GM19043 (cell line): ENCODE data around the gene STRBP.
"Not testable (repeated sequence)": the region's sequence is repeated elsewhere in the genome, so short reads cannot be mapped to it uniquely, and the experiment has no call there.

Experiments
- ATAC-seq: cut with Tn5 transposase; IDR thresholded peaks from one replicate; pipeline ENCODE4 v1.9.1; 2021; ENCODE audit warnings: low read depth; ENCODE audit not compliant: unreplicated experiment

Gene STRBP

DNA sequence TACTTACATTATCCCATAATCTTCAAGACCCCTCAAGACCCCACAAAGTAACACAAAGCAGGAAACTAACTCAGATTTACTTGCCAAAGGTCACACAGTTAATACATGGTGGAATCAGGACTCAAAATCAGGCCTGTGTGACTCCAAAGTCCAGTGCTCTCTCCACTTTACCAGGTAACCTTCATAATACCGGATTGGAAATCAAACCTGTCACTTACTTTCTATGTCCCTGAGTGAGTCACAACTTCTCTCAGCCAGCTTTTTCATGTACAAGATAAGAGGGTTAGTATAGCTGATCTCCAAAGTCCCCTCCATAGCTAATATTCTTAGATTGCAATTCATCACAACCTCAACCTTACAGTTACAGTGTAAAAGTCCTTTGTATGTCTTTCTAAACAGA is 17.1 kb downstream of the STRBP start:
- ATAC-seq: no peak

DNA sequence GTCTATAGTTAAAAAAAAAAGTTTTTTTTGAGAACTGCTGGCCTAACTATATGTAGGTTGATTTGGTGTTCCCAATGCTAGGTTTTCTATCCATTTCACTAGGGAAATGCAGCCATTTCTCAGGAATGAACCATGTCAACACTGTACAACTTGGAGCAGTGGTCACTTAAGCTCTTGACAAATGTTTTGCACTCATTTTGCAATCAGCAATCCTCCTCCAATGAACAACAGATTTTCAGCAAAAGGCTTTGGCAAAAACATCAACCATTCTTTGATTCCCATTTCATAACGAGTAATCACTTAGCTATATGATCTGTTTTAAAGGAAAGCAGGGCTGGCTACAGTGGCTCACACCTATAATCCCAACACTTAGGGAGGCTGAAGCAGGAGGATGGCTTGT is 17.9 kb downstream of the STRBP start:
- no peak for ATAC-seq

DNA sequence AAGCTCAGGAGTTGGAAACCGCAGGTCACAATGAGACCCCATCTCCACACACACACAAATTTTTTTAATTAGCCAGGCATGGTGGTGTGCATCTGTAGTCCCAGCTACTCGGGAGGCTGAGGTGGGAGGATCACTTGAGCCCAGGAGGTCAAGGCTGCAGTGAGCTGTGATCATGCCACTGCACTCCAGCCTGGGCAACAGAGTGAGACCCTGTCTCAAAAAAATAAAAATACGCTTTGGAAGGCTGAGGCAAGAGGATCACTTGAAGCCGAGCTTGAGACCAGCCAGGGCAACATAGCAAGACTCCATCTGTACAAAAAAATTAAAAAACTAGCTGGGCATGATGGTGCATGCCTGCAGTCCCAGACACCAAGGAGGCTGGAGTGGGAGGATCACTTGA is 19.2 kb downstream of the STRBP start:
- not testable (repeated sequence) for ATAC-seq

DNA sequence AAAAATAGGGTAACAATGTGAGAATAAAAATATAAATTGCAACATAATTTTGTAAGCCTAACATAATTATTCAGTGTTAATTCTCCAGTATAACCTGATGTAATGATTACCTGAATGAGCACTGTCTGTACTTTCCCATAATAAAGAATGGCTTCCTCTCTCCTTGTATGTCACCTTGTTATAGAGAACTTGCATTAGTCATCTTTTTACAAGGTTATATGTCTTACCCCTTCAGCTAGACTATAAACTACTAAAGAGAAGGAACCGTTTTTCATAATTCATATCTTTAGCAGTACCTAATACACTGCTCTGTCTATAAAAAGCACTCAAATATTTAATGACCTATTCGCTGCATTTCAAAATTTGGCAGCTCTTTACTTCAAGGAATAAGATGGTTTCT is 19.8 kb downstream of the STRBP start:
- no peak for ATAC-seq

DNA sequence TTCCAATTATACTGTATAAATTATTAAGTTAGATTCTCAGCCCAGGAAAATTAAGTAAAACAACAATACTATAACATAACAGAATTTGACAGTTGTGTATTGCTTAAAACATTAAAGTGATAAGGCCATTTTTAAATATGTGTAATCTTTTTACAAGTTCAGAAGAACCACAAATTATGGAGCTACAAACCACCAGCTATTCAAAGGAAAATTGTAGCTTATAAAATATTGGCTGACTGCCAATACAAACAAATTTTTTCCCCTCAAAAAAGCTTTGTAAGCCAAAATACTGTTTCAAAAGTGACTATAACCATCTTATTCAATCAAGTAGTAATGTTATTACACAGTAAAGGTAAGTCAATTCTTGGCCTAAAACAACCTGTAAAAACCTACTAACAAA is 21.9 kb downstream of the STRBP start:
- no peak for ATAC-seq

DNA sequence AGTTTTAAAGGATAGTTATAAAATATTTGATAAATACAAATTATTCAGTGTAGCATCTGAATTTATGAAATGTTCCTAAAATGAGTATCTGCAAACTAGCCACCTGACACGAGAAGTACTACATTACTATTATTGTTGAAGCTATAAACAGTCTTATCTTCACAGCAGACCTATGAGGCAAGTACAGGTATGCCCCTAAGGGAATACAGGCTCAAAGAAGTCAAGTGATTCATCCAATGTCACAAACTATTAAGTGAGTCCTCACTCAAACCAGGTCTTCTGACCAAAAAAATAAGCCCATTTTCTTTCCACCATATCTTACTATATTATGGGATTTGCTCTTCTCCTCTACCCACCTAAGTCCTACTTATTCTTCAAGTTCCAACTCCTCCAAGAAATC is 28.7 kb downstream of the STRBP start:
- no peak for ATAC-seq

DNA sequence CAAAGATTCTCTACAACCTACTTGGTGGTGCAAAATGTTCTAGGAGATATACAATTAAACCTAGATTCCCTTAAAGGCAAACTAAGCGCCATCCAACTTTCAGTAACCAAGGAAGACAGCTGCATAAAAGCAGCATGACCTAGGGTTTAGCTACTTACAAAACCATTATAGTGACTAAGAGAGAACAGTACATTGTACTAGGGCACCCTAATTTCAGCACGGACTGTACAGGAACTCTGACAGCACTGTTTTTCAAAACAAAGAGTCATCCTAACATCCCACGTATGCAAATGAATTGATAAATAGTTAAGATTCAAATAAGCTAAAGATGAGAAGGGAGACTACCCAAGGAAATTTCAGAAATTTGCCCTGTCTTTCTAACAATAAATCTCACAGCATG is 30.0 kb downstream of the STRBP start:
- ATAC-seq: no peak

DNA sequence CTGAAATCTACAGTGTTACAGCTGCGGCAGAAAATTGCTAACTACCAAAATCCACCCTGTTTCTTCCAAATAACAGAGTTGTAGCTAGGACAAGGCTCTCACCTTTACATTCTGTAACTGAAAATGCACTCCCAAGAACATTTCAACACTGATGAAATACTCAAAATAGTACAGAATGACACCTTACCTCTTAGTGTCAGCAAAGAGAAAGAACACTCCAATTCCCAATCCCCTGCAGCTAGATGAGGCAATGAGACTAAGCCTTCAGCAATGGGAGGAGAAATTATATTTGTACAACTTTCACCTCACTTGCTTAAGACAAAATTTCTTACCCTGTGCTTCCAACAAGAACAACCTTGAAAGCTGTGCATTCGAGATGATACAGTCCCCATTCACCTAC is 31.2 kb downstream of the STRBP start:
- ATAC-seq: no peak

DNA sequence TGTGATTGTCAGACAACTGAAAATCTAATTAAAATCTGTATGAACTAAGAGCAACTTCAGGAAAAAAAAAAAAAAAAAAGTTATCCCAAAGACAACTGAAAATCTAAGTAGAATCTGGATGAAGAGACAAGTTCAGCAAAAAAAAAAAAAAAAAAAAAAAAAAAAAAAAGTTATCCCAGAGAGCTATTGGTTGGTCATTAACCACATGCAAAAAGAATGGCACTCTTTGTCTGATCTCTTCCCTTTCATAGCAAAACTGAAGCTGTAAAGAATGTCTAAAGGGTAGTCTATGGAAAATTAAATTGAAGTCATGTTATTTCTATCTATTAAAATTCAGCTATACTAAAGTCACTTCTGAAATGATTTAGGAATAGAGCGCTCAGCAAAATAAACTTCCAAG is 32.9 kb downstream of the STRBP start:
- ATAC-seq: no peak

DNA sequence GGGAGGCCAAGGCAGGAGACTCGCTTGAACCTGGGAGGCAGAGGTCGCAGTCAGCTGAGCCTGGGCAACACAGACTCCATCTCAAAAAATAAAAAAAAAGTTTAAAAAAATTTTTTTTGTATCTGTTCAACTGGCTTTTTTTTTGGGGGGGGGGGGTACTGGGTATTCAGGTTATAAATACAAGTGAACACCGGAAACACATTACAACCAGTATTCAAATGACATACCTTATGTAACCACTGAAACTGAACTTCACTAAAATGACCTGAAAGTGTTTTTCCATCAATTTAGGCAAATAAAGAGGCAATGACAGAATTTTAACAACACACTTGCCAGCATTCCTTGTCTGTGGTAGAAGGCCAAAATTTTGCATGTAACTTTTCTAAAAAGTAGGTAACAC is 33.5 kb downstream of the STRBP start:
- peak; percentile 61 for ATAC-seq

DNA sequence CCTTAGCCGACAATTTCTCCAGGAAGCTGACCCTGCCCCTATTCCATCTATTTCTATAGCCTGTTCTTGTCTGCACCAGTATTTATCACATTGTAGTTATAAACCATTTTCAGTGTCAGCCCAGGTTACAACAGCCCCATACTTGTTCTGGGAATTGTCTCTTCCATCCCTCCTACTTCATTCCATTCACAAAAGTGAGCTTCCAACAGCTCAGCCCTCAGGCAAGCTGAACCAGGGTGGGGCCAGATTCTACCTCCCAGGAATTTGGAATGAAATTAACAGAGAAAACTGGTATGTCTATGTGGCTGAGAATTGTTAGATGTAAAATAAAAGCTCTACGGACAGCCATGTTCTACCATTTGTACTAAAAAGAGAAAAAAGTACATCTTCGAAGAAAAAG is 36.1 kb downstream of the STRBP start:
- ATAC-seq: no peak

DNA sequence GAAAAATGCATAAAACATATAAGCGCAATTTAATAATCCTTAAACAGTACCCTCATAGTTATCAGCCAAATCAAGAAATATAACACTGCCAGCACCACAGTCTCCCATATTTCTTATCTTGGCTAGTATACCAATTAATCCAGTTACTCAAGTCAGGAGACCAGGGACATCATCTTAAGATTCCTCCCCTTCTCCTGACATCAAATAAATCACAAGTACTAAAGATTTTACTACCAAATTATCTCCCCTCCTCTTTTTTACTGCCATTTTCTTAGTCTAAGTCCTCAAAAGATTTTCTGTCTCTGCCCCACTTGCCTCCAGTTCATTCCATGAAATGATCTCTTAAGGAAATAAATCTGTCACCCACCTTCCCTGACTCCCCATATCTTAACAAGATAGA is 37.0 kb downstream of the STRBP start:
- no peak for ATAC-seq

DNA sequence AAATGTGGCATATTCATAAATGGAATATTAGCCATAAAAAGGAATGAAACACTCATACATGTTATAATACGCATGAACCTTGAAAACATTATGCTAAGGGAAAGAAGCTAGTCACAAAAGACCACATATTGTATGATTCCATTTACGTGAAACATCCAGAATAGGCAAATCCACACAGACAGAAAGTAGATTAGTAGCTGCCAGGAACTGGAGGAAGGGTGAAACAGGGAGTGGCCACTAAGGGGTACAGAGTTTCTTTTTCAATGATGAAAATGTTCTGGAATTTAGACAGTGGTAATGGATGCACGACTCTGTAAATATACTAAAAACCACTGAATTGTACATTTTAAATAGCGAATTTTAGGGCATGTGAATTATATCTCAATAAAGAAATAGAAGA is 39.4 kb downstream of the STRBP start:
- no peak for ATAC-seq

DNA sequence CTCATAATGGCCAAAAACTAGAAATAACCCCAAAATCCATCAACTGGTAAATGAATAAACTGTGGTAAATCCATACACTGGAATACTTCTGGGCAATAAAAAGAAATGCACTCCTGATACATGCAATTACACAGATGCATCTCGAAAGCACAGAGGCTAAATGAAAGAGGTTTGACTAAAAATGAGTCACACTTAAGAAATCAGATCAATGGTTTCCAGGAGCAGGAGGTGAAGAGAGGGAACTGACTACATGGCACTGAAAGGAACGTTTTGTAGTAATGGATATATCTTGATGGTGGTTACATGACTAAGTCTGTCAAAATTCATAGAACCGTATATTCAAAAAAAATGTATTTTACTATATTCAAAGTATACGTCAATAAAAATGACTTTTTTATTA is 42.4 kb downstream of the STRBP start:
- ATAC-seq: no peak

DNA sequence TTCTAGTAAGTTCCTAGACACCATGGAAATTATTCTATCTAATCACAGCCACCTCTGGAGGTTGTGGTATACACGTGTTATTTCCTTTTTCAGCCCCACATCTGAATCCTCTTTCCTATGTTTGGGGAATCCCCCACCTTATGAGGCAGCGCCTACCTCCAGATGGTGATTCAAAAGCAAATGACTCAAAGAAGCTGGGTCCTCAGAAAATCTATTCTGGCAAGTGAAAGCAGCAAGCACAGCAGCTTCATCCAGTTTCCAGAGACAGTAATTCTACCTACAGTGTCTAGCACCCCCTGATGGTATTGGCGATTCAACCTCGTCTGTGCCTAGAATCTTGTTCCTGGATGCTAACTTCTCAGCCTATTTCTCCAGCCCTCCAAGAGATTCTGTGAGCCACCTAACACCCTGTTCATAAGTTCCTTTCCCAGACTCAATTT is 43.0 kb downstream of the STRBP start:
- ATAC-seq: peak; percentile 85

DNA sequence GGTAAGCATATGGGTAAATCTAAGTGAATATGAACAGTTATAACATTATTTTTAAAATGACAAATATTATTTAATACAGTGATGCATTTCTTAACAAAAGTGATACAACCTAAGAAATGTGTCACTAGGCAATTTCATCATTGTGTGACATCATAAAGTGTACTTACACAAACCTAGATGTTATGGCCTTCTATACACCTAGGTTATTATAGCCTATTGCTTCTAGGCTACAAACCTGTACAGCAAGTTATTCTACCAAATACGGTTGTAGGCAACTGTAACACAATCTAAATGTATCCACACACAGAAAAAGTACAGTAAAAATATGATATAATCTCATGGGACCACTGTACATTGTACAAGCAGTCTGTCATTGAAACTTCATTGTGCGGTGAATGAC is 48.3 kb downstream of the STRBP start:
- no peak for ATAC-seq

DNA sequence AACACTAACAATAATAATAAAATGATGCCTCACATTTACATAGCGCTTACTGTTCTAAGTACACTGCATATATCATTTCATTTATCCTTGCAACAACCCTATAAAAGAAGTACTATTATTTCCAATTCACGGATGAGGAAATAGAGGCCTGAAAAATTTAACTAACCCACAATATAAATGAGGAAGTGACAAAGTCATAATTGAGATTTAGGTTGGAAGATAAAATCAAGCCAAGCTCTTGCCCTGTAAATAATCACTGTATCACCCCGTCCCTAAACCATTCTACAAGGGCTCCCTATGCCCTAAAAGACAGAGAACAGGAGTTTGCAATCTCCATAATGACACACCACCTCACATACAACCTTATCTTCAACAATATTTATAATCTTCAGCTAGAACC is 49.6 kb downstream of the STRBP start:
- no peak for ATAC-seq

DNA sequence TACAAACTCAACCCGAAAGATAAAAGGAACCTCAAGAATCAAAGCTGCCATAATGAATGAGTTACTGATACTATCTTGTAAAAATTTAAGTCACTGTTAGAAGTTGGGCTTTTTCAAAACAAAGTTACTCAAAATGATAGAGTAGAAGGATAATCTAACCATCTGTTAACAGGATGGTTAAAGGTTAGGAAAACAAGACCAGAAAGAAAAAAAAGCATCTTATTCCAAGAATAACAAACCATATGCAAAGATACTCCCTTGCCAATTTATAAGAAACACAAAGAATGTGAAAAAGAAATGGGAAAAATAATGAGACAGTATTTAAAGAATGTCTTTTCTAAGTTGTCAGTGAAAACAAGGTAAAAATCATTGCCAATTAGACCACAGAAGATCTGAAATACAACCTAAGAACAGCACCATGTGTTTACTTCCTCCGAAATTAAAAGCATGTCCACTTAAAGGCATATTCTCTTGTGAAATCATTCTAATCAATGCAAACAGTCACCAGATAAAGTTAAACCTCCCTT is 51.2 kb downstream of the STRBP start:
- no peak for ATAC-seq

DNA sequence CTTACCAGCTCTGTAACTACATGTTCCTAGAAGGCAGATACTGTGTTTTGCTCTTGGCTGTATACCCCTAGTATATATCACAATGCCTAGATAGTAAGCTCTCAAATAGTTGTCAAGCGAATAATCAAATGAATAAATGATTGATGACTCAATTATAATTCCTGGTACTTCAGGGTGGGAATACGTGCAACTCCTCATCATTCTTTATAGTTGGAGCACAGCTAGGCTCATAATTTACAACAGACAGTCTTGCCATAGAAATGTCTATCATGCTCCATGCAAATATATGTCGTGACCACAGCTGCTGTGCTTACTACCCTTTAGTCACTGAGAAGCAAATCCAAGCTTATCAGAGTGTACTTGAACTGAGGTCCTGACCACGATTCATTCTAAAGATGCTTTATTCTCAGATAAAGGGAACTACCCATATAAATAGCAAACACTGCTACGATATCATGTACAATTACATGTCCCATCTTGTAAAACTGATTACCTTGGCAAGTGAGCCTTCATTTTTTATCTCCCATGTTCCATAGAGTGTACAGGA is 52.1 kb downstream of the STRBP start:
- no peak for ATAC-seq

DNA sequence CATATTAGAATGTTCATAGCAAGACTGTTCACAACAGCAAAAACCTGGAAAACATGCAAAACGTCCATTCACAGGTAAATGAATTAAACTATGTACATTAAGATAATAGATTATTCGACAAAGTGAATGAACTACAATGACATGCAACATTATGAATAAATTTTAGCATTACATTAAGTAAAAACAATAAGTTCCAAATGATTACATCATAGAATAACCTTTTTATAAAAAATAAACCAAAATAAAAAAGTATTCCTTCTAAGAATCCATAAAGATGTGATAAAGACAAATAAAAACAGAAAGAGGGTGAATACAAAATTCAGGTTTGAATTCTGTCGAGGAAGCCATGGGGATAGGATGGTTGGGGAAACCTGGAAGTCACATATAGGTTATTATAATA is 57.3 kb downstream of the STRBP start:
- ATAC-seq: no peak

DNA sequence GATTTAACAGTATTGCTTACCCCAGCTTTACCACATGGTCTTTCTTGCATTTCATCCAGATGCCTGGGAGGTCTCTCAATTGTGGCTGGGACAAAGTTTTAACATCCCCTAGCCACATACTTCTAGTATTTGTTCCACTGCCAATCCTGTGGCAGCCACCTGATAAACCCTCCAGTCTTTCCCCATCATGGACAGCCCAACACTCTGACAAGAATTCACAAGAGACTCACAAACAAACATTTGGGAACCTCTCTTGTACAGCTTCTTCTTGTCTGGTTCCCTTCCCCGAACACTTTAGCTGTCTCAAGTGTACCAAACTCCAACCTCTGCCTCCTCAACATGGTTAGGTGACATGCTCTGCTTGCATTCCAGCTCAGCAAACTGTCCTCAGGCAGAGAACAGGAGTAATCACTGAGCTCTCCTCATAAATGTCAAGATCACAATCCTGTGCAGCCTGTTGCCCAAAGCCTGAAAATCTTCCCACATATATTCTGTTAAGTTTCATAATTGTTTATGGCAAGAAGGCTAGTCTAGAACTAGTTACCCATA is 59.7 kb downstream of the STRBP start:
- ATAC-seq: no peak

DNA sequence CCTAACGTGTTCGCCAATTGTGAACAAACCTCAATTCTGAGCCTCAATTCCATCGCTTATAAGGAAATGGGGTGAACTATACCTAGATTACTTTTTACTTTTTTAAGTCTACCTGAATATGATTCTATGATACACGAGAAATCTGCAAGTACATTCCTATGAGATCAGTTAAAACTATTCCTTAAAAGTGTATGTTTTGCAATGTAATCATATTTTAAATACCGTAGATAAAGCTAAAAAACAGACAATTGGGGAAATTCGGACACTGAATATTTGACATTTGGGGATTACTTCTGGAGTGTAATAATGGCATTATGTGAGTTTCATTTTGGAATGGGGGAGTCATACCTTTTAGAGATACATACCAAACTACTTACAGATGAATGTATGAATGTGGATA is 62.3 kb downstream of the STRBP start:
- no peak for ATAC-seq

DNA sequence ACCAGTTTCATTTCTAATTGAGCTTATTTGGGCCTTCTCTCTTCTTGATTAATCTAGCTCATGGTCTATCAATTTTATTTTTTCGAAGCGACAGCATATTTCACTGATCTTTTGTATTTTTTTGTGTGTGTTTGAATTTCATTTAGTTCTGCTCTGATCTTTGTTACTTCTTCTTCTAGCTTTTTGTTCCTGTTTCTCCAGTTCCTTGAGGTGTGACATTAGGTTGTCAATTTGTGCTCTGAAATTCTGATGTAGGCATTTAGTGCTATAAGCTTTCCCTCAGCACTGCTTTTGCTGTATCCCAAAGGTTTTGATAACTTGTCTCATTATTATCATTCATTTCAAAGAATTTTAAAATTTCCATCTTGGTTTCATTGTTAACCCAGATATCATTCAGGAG is 67.3 kb downstream of the STRBP start:
- ATAC-seq: no peak
